Astrocyte of the spinal cord (primary cell): ENCODE measurements around the gene FBXO42.

Experiments
- DNase-seq: peaks from one replicate; pipeline ENCODE4 v3.0.0; 2011; ENCODE audit warnings: low read depth, low spot score
- H3K4me3 ChIP-seq: 2 replicates; pipeline ENCODE4 v1.5.1; 2011; ENCODE audit warnings: low read depth, mild to moderate bottlenecking, low read length, moderate library complexity
- CTCF ChIP-seq: IDR thresholded peaks from 2 replicates; pipeline ENCODE4 v1.5.1; 2012; ENCODE audit warnings: low read depth, mild to moderate bottlenecking, low read length, inconsistent platforms
- in situ Hi-C: cut with HindIII; loops from 2 replicates; pipeline ENCODE4 v1.10.0; 2017; ENCODE audit warnings: low sequenced_read_pairs

FBXO42 gene

GRCh38 chr1:16383888-16384287, 31.6 kb upstream of the FBXO42 start:
- in situ Hi-C loops: no loop called here
- DNase-seq: no peak
- TF ChIP-seq CTCF: no peak
- H3K4me3 ChIP-seq: no peak overlapping the region

GRCh38 chr1:16380868-16381267, 28.6 kb upstream of the FBXO42 start:
- in situ Hi-C loops: no loop called here
- DNase-seq: no peak
- no peak overlapping the region for H3K4me3 ChIP-seq
- TF ChIP-seq CTCF: no peak

- in situ Hi-C loops: no loop called here
- DNase-seq: no peak
- H3K4me3 ChIP-seq: no peak overlapping the region
- no peak for TF ChIP-seq CTCF
Observed at GRCh38 chr1:16378443-16378842, 26.2 kb upstream of the FBXO42 start.

GRCh38 chr1:16376971-16377370, 24.7 kb upstream of the FBXO42 start:
- no peak overlapping the region for H3K4me3 ChIP-seq
- DNase-seq: no peak
- TF ChIP-seq CTCF: no peak
- in situ Hi-C loops: no loop called here

GRCh38 chr1:16375521-16376340, 23.5 kb upstream of the FBXO42 start:
- H3K4me3 ChIP-seq: no peak overlapping the region
- no peak for TF ChIP-seq CTCF
- DNase-seq: peak; percentile 59
- in situ Hi-C loops: no loop called here

GRCh38 chr1:16374266-16374665, 22.0 kb upstream of the FBXO42 start:
- no peak for DNase-seq
- H3K4me3 ChIP-seq: no peak overlapping the region
- no peak for TF ChIP-seq CTCF
- in situ Hi-C loops: no loop called here
